ENCODE measurements around the gene CYP11A1.
"Not testable (repeated sequence)": the region's sequence is repeated elsewhere in the genome, so short reads cannot be mapped to it uniquely, and the experiment has no call there.

DNA sequence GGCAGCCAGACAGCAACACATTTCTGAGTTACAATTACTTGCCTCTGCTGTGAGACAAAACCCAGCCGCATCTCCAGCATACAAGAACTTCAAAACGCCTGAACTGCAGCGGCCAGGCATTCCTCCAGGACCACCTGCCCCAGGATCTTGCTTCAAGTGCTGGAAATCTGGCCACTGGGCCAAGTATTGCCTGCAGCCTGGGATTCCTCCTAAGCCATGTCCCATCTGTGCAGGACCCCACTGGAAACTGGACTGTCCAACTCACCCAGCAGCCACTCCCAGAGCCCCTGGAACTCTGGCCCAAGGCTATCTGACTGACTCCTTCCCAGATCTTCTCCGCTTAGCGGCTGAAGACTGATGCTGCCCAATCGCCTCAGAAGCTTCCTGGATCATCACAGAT lies 11.4 kb downstream of the CYP11A1 start:
- TF ChIP-seq, protein P1, sequence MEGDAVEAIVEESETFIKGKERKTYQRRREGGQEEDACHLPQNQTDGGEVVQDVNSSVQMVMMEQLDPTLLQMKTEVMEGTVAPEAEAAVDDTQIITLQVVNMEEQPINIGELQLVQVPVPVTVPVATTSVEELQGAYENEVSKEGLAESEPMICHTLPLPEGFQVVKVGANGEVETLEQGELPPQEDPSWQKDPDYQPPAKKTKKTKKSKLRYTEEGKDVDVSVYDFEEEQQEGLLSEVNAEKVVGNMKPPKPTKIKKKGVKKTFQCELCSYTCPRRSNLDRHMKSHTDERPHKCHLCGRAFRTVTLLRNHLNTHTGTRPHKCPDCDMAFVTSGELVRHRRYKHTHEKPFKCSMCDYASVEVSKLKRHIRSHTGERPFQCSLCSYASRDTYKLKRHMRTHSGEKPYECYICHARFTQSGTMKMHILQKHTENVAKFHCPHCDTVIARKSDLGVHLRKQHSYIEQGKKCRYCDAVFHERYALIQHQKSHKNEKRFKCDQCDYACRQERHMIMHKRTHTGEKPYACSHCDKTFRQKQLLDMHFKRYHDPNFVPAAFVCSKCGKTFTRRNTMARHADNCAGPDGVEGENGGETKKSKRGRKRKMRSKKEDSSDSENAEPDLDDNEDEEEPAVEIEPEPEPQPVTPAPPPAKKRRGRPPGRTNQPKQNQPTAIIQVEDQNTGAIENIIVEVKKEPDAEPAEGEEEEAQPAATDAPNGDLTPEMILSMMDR (IDR thresholded peaks at IDR 0.05): not testable (repeated sequence)
- not testable (repeated sequence) for TF ChIP-seq POLR2A (IDR thresholded peaks at IDR 0.05)

All from upper lobe of left lung (tissue), 4 donors.